Smooth muscle cell of the brain vasculature (primary cell): ENCODE results near the gene PPP1CA.

Experiments
- DNase-seq: peaks from one replicate; pipeline ENCODE4 v3.0.0-alpha.2; 2012; ENCODE audit warnings: low read depth, low spot score

PPP1CA gene

DNA sequence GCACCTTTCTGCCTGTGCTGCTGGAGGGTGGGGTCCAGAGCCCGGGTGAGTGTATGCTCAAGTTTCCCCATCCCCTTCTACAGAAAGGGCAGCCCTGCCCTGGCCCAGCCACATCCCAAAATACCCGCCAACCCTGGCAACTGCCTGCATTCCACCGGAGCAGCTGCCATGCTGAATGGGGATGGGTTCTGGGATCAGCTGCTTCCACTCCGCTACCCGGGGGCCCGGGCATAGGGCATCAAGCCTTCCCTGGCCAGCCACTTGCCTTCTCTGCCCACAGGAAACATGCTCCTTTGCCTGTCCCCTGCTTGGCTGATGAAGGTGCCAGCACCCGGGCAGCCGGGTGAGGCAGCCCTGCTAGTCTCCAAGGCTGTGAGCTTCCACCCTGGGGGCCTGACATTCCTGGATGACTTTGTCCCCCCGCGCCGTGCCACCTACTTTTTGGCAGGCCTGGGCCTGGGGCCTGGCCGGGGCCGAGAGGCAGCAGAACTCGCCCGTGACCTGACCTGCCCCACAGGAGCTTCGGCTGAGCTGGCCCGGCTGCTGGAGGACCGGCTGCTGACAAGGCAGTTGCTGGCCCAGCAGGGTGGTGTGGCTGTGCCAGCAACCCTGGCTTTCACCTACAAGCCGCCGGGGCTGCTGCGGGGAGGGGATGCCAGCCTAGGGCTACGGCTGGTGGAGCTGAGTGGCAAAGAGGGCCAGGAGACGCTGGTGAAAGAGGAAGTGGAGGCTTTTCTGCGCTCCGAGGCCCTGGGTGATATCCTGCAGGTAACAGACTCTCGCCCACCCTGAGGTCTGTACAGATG, 17.0 kb upstream of the PPP1CA start:
- no peak for DNase-seq

DNA sequence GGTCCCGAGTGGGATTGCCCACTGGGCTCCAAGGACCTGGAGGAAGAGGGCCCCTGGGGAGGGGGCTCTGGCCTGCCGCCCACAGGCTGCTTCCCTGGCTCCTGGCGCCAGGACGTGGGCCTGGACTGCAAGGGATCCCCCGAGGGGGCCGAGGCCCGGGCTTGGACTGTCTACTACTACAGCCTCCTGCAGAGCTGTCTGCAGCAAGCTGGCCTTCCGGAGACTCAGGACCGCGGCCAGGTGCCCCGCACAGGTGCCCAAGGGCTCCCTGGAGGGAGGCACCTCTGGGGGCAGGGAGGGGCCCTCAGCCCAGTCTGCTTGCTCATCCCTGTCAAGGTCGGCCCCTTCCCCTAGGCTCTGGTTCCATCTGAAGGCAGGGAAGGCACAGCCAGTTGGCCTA, 15.8 kb upstream of the PPP1CA start:
- DNase-seq, result no peak

DNA sequence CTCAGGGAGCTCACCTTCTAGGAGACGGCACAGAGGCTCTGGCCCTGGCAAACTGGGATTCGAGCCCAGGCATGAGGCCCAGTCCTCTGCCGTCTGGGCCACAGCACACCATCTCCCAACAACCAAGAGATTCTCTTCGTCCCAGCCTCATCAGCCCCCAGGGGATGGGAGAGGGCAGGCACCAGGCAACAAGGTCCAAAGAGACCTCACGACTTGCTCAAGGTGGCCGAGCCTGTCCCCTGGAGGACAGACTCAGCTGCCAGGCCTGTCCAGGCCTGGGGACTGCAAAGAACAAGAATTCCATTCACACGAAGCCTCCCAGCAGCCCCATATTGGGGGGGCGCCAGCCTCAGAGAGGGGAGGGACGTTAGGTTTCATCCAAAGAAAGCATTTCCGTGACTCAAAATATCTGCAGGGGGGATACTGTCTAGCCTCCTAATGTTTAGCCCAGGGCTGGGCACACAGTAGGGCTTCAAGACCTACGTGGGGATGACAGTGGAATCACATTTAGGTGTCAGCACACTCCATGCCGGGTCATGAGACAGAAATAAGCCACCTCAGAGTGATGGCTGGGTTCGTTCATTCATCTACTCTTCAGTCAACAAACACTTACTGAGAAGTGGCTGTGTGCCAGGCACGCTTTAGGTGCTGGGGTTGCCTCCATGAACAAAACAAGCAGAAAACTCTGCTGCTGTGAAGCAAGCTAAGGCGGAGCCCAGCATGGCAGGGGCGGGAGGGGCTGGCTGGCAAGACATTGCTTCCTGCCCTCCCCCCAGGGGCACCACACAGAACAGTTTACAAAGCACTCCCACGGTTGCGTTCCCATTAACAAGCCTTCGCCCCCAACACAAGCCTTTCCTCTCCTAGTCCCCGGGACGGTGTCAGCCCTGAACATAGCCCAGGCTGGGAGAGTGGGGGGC, 15.0 kb upstream of the PPP1CA start:
- no peak for DNase-seq

- no peak for DNase-seq
These were observed 14.0 kb upstream of the PPP1CA start, which contains the start of gene CARNS1 for GRCh38 chr11:67415501-67416304. TSS of gene CARNS1 (plus strand) at chr11:67415678. CDS start at chr11:67416200, 522 bp downstream.

- DNase-seq, result no peak
These were observed 11.7 kb upstream of the PPP1CA start for GRCh38 chr11:67413266-67413849.

GRCh38 chr11:67412495-67413179, 11.0 kb upstream of the PPP1CA start:
- no peak for DNase-seq

- DNase-seq, result no peak
These were observed 10.1 kb upstream of the PPP1CA start for GRCh38 chr11:67411785-67412152.

- DNase-seq, result no peak
These were observed 9.5 kb upstream of the PPP1CA start for GRCh38 chr11:67410984-67411784.

- no peak for DNase-seq
These were observed 8.7 kb upstream of the PPP1CA start for GRCh38 chr11:67410369-67410831.

- no peak for DNase-seq
These were observed 8.2 kb upstream of the PPP1CA start for GRCh38 chr11:67409781-67410368.

GRCh38 chr11:67409261-67409666, 7.6 kb upstream of the PPP1CA start:
- DNase-seq, result no peak

- DNase-seq, result no peak
These were observed 7.0 kb upstream of the PPP1CA start for GRCh38 chr11:67408437-67409200.

- no peak for DNase-seq
These were observed 6.1 kb upstream of the PPP1CA start for GRCh38 chr11:67407688-67408163.

- DNase-seq, result no peak
These were observed 5.5 kb upstream of the PPP1CA start for GRCh38 chr11:67406969-67407687.

DNA sequence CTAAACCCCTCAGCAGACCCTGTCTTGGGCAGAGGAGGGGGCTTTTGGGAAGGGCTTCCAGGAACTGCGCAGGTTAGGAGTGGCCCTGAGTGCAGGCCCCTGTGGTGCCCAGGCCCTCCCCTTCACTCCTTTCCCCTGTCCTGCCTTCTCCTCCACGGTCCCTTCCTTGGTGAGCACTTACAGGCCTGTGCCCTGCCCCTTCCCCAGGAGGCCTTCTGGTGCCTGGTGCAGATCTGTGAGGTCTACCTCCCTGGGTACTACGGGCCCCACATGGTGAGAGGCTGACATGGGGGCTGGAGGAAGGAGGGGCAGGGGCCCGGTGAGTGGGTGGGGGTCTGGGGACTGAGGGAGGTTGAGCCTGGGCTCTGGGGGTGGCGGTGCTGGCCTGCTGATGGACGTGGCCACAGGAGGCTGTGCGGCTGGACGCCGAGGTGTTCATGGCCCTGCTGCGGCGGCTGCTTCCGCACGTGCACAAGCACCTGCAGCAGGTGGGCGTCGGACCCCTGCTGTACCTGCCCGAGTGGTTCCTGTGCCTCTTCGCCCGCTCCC, 4.8 kb upstream of the PPP1CA start:
- no peak for DNase-seq

DNA sequence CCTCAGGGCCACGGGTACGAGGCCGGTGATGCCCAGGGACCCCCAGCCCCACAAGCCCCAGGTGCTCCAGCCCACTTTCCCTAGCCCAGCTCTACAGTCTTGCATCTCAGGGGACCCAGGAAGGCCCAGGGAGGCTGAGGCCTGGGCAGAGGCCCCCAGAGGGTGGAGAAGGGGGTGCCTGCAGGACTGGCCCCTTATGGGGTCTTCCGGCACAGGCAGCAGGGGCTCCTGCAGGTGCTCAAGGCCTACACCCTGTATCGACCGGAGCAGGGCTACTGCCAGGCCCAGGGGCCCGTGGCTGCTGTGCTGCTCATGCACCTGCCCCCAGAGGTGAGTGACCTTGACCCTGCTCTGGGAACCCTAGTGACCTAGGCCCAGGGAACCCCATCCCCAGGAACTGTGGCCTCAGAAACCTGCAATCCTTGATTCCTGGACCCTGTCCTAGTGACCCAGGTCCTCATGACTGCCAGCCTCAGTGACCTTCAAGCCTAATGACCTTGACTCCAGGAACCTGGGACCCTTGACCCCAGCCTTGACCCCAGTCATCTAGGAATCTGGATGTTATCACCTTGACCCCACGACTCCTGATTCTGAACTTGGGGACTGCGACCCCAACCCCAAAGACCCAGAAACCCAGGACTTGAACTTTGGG, 4.2 kb upstream of the PPP1CA start:
- no peak for DNase-seq

DNA sequence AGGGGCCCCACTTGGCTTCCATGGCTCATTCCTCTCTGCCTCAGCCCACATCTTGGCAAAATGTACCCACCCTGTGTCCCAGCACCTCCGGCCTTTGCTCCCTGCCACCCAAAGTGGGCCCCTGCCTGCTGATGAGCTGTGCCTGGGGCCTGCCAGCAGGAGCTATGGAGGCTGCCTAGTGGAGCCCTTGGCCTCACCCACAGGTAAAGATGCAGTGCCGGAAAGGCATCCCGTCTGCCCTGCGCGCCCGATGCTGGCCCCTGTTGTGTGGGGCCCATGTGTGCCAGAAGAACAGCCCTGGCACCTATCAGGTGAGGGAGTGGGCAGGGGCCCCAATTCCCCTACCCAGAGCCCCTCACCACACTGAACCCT, 3.5 kb upstream of the PPP1CA start:
- DNase-seq, result no peak
